ENCODE measurements around the gene FIG4. TPM values are rescaled to one million over a fixed set of nuclear protein-coding genes. Genes with fewer than 3 reads are reported as not detected.

The FIG4 gene
- total and polyA plus RNA-seq, 2 of the 13 experiments (the other 11 are each of a cell fraction or from before 2014, with no cell fraction given) = 5.5 to 7.9 TPM

DNA sequence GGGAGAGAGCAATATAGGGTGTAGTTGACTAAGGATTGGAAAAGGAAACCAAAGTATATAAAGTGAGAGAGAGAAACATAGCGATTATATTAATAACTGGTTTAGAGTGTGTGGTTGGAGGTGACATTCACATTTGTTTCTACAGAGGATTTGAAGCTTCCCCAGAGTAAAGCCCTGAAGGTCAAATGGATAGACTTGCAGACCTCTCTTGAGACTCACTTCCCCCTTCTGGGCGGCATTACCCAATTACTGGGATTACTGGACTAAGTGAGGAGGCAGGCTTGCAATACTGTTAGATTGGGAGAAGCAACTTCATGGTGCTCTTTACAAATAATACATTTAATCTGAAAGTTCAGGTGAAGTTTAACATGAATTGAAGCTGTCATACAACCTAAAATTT lies 10.7 kb downstream of the FIG4 start:
- no peak for FAIRE-seq
- intact Hi-C loops (cut with micrococcal nuclease; ENCODE audit: unreplicated experiment) = no loop called here

More for the DNA sequence above, 10.7 kb downstream of the FIG4 start:
- no peaks in the 10 kb centered on the region for H4K20me1 ChIP-seq (ENCODE audit: insufficient read depth, low read length)
- H3K79me2 ChIP-seq (ENCODE audit: insufficient read depth, low read length) = no peaks in the 10 kb centered on the region
- H3K4me1 ChIP-seq (ENCODE audit: insufficient read depth, low read length) = no peaks in the 10 kb centered on the region
- DNase-seq (ENCODE audit: low spot score) (no peak), ATAC-seq (no peak)
- no peak overlapping the region for H3K27ac ChIP-seq (ENCODE audit: extremely low read length, insufficient read depth, low read length)
- no peak overlapping the region for H3K4me2 ChIP-seq (ENCODE audit: low read depth, low read length)
- no peak overlapping the region for H3K9ac ChIP-seq (ENCODE audit: insufficient read depth, low read depth, low read length)
- no TSS peak for BruUV-seq (replicated peaks)
- no peaks in the 10 kb centered on the region for H3K36me3 ChIP-seq (replicated peaks in 1 of 2; ENCODE audit: control insufficient read depth in 1 of 2, insufficient read depth in 2 of 2, low read length in 2 of 2)
- H3K9me3 ChIP-seq (ENCODE audit: low read length) = no peaks in the 10 kb centered on the region
- ChIA-PET CTCF (ENCODE audit: low intra/inter-chr PET ratio, low total read pairs) (interaction anchor here (7.1 kb wide), 1 partner anchor 337 kb away, joined by 113 read pairs; no protein-coding TSS in a partner anchor), POLR2A (no interaction called here)
- WGBS (ENCODE audit: low lambda C conversion rate) = 89% methylated on average over 2 of the region's 2 CpGs
- in situ Hi-C loops (cut with HindIII; ENCODE audit: extremely low pct_ligation_motif_present, low pct_unique_long_range_greater_than_20kb) = loop anchor here (5.0 to 10.0 kb wide), 2 partner anchors 351 to 693 kb away; no protein-coding TSS in a partner anchor
- H3K4me3 ChIP-seq (replicated peaks in 1 of 3; ENCODE audit: insufficient read depth in 1 of 3, low read depth in 2 of 3, low read length in 3 of 3) = no peak overlapping the region
- H3K27me3 ChIP-seq (ENCODE audit: control insufficient read depth in 1 of 2, insufficient read depth in 2 of 2, low read length in 2 of 2) = no peaks in the 10 kb centered on the region
- H2AFZ ChIP-seq (ENCODE audit: low read length) = no peak overlapping the region
- no peak for TF ChIP-seq MTA1 (CRISPR knock-in tag; IDR thresholded peaks at IDR 0.05; ENCODE audit: borderline replicate concordance)
- TF ChIP-seq ZSCAN9 (CRISPR knock-in tag; IDR thresholded peaks at IDR 0.05; ENCODE audit: borderline replicate concordance) = no peak
- TF ChIP-seq, protein P1, sequence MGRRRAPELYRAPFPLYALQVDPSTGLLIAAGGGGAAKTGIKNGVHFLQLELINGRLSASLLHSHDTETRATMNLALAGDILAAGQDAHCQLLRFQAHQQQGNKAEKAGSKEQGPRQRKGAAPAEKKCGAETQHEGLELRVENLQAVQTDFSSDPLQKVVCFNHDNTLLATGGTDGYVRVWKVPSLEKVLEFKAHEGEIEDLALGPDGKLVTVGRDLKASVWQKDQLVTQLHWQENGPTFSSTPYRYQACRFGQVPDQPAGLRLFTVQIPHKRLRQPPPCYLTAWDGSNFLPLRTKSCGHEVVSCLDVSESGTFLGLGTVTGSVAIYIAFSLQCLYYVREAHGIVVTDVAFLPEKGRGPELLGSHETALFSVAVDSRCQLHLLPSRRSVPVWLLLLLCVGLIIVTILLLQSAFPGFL (CRISPR knock-in tag; IDR thresholded peaks at IDR 0.05) = no peak
- TF ChIP-seq HMGA1 (CRISPR knock-in tag; conservative IDR thresholded peaks at IDR 0.05) = no peak
- TF ChIP-seq, protein P2, sequence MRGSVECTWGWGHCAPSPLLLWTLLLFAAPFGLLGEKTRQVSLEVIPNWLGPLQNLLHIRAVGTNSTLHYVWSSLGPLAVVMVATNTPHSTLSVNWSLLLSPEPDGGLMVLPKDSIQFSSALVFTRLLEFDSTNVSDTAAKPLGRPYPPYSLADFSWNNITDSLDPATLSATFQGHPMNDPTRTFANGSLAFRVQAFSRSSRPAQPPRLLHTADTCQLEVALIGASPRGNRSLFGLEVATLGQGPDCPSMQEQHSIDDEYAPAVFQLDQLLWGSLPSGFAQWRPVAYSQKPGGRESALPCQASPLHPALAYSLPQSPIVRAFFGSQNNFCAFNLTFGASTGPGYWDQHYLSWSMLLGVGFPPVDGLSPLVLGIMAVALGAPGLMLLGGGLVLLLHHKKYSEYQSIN (CRISPR knock-in tag; IDR thresholded peaks at IDR 0.05; ENCODE audit: borderline replicate concordance) = no peak
- TF ChIP-seq, protein P3, sequence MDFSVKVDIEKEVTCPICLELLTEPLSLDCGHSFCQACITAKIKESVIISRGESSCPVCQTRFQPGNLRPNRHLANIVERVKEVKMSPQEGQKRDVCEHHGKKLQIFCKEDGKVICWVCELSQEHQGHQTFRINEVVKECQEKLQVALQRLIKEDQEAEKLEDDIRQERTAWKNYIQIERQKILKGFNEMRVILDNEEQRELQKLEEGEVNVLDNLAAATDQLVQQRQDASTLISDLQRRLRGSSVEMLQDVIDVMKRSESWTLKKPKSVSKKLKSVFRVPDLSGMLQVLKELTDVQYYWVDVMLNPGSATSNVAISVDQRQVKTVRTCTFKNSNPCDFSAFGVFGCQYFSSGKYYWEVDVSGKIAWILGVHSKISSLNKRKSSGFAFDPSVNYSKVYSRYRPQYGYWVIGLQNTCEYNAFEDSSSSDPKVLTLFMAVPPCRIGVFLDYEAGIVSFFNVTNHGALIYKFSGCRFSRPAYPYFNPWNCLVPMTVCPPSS (IDR thresholded peaks at IDR 0.05) = no peak
- TF ChIP-seq HMG20A (CRISPR knock-in tag; IDR thresholded peaks at IDR 0.05; ENCODE audit: borderline replicate concordance) = no peak
- no peak for TF ChIP-seq ZMYM2 (CRISPR knock-in tag; IDR thresholded peaks at IDR 0.05)
- TF ChIP-seq GATA4 (IDR thresholded peaks at IDR 0.05; ENCODE audit: borderline replicate concordance, low read depth) = no peak
- TF ChIP-seq SP140L (CRISPR knock-in tag; IDR thresholded peaks at IDR 0.05; ENCODE audit: borderline replicate concordance) = no peak
- TF ChIP-seq, protein P4, sequence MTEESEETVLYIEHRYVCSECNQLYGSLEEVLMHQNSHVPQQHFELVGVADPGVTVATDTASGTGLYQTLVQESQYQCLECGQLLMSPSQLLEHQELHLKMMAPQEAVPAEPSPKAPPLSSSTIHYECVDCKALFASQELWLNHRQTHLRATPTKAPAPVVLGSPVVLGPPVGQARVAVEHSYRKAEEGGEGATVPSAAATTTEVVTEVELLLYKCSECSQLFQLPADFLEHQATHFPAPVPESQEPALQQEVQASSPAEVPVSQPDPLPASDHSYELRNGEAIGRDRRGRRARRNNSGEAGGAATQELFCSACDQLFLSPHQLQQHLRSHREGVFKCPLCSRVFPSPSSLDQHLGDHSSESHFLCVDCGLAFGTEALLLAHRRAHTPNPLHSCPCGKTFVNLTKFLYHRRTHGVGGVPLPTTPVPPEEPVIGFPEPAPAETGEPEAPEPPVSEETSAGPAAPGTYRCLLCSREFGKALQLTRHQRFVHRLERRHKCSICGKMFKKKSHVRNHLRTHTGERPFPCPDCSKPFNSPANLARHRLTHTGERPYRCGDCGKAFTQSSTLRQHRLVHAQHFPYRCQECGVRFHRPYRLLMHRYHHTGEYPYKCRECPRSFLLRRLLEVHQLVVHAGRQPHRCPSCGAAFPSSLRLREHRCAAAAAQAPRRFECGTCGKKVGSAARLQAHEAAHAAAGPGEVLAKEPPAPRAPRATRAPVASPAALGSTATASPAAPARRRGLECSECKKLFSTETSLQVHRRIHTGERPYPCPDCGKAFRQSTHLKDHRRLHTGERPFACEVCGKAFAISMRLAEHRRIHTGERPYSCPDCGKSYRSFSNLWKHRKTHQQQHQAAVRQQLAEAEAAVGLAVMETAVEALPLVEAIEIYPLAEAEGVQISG (CRISPR knock-in tag; IDR thresholded peaks at IDR 0.05) = no peak
- TF ChIP-seq NFIC (IDR thresholded peaks at IDR 0.05; ENCODE audit: low read length) = no peak
- TF ChIP-seq ZNF253 (CRISPR knock-in tag; IDR thresholded peaks at IDR 0.05; ENCODE audit: borderline replicate concordance) = no peak

All from HepG2 (cell line).